ENCODE data around the gene PDS5B. TPM values are rescaled to one million over a fixed set of nuclear protein-coding genes. Genes with fewer than 3 reads are reported as not detected.

PDS5B gene
- total RNA-seq, 1 donor from 2014 or later, result 49.6 TPM

DNA sequence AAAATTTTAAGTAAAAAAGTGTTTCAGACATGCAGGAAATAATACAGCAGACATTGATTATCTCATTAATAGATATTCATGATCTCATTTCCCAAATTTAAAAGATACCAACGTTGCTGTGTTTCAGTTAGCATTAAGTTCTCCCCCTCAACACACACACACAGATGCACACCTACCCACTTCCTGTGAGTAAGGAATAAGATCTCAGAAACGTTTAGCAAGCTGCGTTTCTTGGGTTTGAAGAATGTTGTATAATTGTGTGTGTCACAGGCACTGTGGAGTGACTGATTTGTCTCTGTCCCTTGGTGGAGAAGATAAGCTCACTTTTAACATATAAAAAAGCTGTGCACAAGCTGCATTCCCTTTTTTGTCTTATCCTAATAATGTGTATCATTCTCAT, 196.8 kb downstream of the PDS5B start:
- Histone ChIP-seq H3K4me3 (no peak overlapping the region), H3K27ac (no peak overlapping the region), H3K4me1 (no peaks in the 10 kb centered on the region), H3K27me3 (no peaks in the 10 kb centered on the region), H3K36me3 (peaks cover 10% of the 10 kb centered on the region), H3K9me3 (no peaks in the 10 kb centered on the region)
- intact Hi-C loops (cut with DNase I), result no loop called here
- ATAC-seq, result no peak
- no peak for DNase-seq
- TF ChIP-seq, protein P1, sequence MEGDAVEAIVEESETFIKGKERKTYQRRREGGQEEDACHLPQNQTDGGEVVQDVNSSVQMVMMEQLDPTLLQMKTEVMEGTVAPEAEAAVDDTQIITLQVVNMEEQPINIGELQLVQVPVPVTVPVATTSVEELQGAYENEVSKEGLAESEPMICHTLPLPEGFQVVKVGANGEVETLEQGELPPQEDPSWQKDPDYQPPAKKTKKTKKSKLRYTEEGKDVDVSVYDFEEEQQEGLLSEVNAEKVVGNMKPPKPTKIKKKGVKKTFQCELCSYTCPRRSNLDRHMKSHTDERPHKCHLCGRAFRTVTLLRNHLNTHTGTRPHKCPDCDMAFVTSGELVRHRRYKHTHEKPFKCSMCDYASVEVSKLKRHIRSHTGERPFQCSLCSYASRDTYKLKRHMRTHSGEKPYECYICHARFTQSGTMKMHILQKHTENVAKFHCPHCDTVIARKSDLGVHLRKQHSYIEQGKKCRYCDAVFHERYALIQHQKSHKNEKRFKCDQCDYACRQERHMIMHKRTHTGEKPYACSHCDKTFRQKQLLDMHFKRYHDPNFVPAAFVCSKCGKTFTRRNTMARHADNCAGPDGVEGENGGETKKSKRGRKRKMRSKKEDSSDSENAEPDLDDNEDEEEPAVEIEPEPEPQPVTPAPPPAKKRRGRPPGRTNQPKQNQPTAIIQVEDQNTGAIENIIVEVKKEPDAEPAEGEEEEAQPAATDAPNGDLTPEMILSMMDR (IDR thresholded peaks at IDR 0.05), result no peak

DNA sequence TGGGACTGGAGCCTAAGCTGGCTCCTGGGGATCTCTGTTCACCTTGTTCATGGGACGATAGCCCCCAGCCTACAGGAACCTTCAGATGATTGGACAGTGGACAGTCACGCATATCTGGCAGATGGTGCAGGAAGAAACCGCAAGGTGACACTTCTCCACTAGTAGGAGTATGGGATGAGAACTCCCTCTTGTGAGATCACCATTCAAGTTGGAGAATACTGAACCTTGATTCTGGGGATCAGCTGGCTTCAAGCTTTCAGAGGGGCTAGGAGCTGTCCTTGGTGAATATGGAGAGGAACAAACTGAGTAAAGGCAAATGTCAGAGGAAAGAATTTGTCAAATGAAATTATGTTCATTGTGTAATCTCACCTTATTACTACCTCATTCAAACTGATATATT, 204.5 kb downstream of the PDS5B start:
- TF ChIP-seq, protein P1 (IDR thresholded peaks at IDR 0.05), result no peak
- no peak for ATAC-seq
- intact Hi-C loops (cut with DNase I), result no loop called here
- H3K27ac ChIP-seq, result no peak overlapping the region
- no peaks in the 10 kb centered on the region for H3K4me1 ChIP-seq
- no peaks in the 10 kb centered on the region for H3K36me3 ChIP-seq
- no peak for DNase-seq
- no peaks in the 10 kb centered on the region for H3K27me3 ChIP-seq
- H3K4me3 ChIP-seq, result no peak overlapping the region
- no peaks in the 10 kb centered on the region for H3K9me3 ChIP-seq

DNA sequence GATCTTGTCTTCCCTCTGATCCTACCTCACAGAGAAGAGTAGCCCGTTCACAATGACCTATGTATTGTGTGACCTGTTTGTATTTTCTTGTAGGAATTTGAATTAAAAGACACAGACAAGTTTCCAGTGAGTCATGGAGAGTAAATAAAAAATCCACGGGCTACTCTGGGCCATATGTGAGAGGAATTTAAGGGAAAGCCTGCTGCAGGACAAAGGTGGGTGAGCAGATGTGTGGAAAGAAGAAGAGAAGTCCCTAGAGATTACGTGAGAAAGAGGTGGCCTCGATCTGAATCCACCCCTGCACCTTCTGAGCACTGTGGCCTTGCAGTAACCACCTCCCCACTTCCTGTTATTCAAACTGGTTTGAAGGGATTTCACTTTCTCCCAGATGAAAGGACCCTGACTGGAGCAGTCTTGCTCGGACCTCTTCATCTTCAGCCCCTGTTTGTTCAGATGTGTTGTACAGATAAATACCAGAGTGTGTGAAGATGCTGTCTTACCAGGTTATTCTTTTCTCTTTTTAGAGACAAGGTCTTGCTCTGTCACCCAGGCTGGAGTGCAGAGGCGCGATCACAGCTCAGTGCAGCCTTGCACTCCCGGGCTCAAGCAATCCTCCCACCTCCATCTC, 205.4 kb downstream of the PDS5B start:
- Histone ChIP-seq H3K27me3 (no peaks in the 10 kb centered on the region), H3K4me3 (no peak overlapping the region), H3K9me3 (no peaks in the 10 kb centered on the region), H3K4me1 (no peaks in the 10 kb centered on the region), H3K36me3 (no peaks in the 10 kb centered on the region), H3K27ac (no peak overlapping the region)
- ATAC-seq (no peak), DNase-seq (no peak)
- intact Hi-C loops (cut with DNase I), result no loop called here
- TF ChIP-seq, protein P1 (IDR thresholded peaks at IDR 0.05), result no peak

DNA sequence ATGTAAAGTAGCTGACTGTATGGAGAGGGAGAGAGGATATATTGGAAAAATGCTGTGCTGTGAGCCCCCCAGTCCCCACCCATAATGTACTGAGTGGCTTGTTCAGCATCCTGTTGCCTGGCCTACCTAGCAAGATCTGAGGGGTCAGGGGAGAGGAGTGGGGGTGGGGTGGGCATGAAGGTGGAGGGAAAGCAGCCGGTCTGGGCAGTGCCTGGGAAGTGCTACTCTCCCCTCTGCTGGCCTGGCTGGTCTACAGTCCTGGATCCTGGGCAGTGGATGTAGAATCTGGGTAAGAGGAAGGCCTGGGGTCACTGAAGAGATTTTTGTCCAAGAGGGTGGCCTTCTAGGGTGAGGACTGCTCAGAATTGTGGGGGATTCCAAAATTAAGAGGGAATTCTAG, 210.5 kb downstream of the PDS5B start:
- TF ChIP-seq, protein P1 (IDR thresholded peaks at IDR 0.05), result no peak
- DNase-seq (no peak), ATAC-seq (no peak)
- intact Hi-C loops (cut with DNase I), result no loop called here
- Histone ChIP-seq H3K4me3 (no peak overlapping the region), H3K36me3 (no peaks in the 10 kb centered on the region), H3K27me3 (no peaks in the 10 kb centered on the region), H3K4me1 (no peaks in the 10 kb centered on the region), H3K9me3 (no peaks in the 10 kb centered on the region), H3K27ac (no peak overlapping the region)

DNA sequence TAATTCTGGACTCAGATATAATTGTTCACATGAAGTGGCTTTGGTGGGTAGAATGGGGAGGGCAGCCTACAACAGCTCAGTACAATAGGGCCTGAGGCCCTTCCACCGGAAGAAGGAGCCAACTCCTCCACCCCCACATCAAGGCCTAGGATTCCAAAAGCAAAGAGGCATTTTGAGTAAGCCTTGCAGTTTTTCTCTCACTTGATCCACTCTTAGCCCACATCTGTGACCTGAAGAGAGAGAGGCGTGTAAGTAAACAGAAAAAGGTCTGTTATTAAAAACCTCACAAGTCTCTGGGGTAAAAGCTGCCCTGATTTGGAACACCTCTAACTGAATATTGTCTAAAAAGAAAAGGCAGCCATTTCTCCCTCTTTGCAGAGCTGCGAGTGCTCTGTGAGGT, 215.9 kb downstream of the PDS5B start:
- ATAC-seq, result no peak
- intact Hi-C loops (cut with DNase I), result no loop called here
- TF ChIP-seq, protein P1 (IDR thresholded peaks at IDR 0.05), result no peak

More for the DNA sequence above, 215.9 kb downstream of the PDS5B start:
- no peaks in the 10 kb centered on the region for H3K9me3 ChIP-seq
- DNase-seq, result no peak
- H3K27me3 ChIP-seq, result no peaks in the 10 kb centered on the region
- no peaks in the 10 kb centered on the region for H3K4me1 ChIP-seq
- H3K36me3 ChIP-seq, result no peaks in the 10 kb centered on the region
- H3K27ac ChIP-seq, result no peak overlapping the region
- H3K4me3 ChIP-seq, result no peak overlapping the region

All from upper lobe of right lung (tissue), 1 donor.